T-helper 2 cell treated with Interferon-gamma antibody and Interleukin-4, amounts not matched to agents 100 ng/mL and 5 ng/mL, for 36 hours (primary cell): ENCODE measurements around the gene UBA5. TPM values are rescaled to one million over a fixed set of nuclear protein-coding genes. Genes with fewer than 3 reads are reported as not detected.

Source experiments
- intact Hi-C: fragments of 100-400 bp; cut with micrococcal nuclease; formaldehyde crosslinking; loops from one replicate; pipeline ENCODE4 v1.15.1; 2023
- total RNA-seq: library from RNA; stranded (reverse); gene quantifications from 2 replicates; pipeline ENCODE4 v1.2.3, GENCODE V29; 2022

UBA5 gene
- total RNA-seq, 1 donor from 2014 or later: 38.3 TPM

DNA sequence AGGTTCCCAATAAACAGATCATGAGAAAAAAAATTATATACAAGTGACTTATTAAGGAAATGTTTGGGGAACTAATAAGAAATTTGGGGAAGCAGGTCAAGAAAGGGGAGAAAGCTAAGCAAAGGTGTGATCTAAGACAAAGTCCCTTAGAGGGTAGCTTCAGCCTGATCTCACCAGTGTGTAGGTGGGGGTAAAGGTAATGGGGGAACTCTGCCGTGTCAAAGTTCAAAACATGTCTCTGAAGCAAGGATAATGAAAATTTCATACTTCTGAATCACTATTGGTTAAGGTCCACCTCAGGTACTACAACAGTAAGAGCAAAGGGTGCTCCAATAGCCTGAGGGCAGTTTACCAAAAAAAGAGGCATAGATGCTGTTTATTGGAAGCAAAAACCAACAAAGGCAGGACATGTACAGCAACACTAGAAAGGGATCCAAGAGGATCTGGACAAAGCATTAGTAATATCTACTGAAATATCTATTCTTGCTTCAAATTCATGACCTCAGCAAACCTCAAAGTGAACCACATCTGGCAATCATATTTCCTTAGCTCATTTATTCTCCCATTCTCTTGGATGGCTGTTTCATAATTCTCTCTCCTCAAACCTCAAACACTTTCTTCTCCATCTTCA is 7.4 kb upstream of the UBA5 start:
- intact Hi-C loops: no loop called here

DNA sequence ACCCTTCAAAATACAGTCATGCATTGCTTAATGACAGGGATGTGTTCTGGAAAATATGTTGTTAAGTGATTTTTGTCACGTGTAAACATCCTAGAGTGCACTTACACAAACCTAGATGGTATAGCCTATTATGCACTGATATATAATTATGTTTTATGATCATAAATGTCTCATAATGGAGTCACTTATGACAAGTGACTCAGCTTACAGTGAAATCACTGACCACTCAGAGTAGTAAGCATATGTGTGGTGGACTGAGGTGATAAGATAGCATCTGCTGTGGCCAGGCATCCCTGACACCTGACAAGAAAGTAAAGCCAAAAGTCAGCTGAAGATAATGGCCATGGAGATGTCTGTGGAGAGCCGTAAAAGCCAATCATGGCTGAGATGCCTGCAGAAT is 5.9 kb upstream of the UBA5 start:
- intact Hi-C loops: no loop called here

DNA sequence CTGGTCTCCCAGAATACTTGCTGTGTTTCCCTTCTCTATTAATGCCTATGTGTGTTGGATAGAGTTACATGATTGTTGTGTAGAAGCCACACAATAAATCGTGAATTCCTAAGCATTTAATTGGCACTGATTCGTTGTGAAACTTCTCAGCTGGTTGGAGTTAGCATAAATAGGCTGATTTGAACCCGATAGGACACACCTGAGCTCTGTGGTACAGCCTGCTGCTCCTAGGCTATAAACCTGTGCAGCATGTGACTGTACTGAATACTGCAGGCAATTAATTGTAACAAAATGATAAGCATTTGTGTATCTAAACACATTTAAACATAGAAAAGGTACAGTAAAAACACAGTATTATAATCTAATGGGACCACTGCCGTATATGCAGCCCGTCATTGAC is 5.4 kb upstream of the UBA5 start:
- intact Hi-C loops: no loop called here

DNA sequence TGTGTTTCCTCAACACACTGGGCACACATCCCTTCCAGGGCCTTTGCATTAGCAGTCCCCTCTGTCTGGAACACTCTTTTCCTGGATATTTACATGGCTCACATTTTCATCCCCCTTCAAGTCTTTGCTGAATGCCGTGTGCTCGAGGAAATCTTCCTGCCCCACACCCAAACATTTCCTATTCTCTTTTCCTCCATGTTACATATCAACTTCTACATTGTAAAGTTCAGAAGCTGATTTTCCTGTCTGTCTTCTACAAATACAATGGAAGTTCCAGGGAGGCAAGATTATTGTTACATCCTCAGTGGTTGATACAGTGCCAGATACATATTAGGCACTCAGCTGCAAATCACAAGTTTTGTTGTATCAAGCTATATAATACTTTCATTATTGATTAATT is 4.7 kb upstream of the UBA5 start:
- intact Hi-C loops: no loop called here

DNA sequence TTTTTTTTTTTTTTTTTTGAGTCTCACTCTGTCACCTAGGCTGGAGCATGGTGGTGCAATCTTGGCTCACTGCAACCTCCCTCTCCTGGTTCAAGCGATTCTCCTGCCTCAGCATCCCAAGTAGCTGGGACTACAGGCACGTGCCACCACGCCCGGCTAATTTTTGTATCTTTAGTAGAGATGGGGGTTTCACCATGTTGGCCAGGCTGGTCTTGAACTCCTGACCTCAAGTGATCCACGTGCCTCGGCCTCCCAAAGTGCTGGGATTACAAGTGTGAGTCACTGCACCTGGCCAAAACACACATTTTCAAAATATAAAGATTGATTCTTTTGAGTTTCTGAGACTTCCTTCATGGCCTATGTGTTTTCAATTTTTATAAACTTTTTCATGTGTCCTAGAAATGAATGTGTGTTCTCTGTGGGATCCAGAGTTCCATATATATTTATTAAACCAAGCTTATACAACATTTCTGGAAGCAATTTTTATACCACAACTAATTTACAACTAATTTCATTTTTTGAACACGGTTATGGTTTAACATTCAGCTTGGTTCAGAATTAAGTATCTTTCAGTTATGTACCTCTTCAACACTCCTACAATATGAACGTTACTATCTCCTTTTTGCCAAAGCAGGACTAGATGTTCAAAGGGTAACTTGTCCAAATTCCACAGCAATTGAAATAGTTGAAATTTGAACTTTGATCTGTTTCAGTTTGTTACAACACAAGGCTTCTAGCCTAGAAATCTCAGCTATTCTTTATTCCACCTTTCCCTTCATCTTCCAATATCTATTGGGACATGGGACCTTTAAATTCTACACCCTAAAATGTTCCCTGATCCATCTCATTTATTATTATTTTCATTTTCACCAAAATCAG is 2.0 kb upstream of the UBA5 start:
- intact Hi-C loops: no loop called here

DNA sequence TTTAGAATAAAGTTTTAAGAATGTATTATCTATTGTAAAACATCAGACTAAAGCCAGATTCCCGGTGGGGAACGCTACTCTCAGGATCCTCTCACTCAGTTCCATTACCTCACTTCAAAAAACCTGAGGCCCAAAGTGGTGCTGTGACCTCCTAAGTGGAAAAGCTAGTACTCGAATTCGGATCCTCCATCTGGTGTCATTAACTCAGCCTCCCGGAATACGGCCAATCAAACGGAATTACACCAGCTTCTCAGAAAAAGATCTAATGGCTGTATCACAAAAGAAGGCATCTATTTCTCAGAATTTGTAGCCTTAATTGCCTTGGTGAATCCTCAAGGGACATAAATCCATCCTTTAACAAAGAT is 1.1 kb upstream of the UBA5 start:
- intact Hi-C loops: no loop called here

DNA sequence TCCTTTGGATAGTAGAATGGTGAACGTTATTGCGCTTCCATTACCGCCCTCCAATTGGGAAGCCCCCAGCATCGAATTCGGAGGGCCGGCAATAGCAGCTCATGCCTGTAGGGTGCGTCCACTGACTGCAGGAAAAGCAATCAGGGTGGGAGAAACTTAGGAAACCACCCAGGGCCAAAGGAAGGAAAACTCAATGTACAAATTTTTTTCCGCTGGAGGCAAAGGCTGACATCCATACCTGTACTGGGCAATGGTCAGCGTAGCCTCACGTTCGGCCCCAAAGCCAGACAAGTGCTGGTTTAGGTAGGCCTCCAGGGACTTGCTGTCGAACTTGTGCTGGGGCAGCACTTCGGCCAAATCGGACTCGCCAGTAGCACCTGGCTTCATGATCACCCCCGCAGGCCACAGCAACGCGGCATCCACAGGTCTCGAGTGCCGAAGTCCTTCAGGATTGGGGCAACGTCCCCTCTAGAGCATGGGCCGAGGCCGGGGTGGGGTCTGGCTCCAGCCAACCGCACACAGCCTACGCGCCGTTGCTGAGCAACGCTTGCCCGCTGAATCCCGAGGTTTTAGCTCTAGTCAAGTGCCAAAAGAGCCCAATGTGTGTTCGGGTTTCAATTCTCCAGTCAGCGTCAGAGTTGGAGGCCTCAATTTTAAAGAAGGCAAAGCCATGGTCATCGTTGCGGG is 621 bp upstream of the UBA5 start, which contains the start of gene ACAD11:
Gene ACAD11, minus strand, starts transcription at position 445 of the 687 bp plus-strand sequence. Its CDS starts 58 bp downstream, at position 387.
- intact Hi-C loops: loop anchor here (1.0 to 5.0 kb wide), 4 partner anchors 63 to 914 kb away; partner anchors contain the start of genes CDV3, DNAJC13 and NPHP3

DNA sequence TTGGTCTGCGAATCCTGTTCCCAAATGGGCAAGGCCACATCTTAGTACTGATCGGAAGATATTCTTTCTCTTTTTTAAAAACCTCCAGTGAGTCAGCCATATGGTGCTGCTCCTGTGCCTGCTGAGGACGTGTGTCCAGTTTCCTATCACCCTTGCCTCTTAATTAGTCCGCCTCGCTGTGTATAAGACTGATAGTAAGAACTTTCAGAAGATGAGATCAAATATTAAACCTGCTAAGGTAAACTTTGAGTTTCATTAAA is 612 bp downstream of the UBA5 start:
- intact Hi-C loops: loop anchor here (1.0 to 5.0 kb wide), 4 partner anchors 62 to 913 kb away; partner anchors contain the start of genes CDV3, DNAJC13 and NPHP3

DNA sequence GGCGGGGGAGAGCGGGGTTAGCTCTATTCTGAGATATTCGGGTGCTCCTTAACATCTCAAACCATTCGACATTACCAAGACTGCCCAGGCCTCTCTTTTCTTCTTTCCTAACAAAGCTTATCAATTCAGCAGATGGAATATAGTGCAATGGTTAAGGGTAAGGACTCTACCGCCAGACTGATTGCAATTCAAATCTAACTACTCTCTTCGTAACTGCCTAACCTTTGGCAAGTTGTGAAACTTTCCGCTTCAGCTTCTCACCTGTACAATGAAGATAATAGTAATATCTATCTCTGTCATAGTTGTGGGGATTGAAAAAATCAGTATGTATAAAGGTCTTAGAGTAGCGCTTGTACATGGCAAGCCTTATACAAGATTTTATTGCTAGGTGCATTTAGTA is 972 bp downstream of the UBA5 start:
- intact Hi-C loops: loop anchor here (2.0 to 5.0 kb wide), 2 partner anchors 124 to 244 kb away; partner anchors contain the start of gene DNAJC13

DNA sequence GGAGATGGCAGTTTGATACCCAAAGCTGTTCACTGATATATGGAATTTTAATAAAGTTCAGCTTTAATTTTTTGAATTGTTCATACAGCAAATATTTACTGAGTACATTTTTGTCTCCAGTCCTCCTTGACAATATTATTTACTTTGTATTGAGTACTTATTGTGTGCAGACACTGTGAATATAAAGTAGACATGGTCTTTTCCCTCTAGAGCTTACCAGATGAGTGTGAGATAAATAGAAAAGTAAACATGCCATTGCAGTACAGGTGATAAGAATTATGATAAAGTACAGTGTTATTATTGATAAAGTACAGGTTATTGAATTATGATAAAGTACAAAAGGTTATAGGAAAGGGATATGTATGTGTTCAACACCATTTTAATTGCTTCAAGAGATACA is 2.1 kb downstream of the UBA5 start:
- intact Hi-C loops: loop anchor here (5.0 kb wide), 1 partner anchor 125 kb away; no protein-coding TSS in a partner anchor

DNA sequence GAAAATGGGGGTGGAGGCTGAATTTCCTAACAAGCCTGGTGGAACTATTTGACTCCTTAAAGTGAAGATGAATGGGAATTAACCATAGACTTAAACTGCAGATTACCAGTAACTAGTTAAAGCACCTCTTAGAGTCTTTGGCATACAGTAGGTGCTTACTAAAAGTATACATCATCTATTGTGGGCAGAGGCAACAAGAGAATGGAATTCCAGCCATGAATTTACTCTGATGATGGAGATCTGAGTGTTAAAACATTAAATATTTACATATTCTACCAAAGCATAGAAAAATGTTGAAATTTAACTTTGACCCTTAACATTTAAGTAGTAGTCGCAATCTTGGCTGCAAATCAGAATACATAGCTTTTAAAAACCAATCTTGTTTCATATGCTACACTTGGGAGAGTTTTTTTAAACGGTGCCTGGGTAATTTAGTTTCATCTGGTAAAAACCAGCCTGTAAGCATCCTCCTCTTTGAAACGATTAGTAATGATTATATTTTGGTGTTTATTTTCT is 5.2 kb downstream of the UBA5 start:
- intact Hi-C loops: no loop called here

DNA sequence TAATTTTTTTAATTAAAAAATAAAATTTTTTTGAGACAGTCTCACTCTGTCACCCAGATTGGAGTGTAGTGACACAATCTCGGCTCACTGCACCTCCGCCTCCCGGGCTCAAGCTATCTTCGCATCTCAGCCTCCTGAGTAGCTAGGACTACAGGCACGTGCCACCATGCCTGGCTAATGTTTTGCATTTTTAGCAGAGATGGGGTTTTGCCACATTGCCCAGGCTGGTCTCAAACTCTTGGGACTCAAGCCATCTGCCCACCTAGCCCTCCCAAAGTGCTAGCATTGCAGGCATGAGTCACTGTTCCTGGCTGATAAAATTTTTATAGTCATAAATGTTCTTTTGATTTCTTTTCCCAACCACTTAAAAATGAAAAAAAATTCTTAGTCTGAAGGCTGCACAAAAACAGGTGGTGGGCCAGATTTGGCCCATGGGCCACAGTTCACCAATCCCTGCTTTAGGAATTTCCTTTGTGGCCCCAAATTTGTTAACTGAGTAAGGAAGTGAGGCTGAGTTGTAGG is 9.2 kb downstream of the UBA5 start:
- intact Hi-C loops: no loop called here

DNA sequence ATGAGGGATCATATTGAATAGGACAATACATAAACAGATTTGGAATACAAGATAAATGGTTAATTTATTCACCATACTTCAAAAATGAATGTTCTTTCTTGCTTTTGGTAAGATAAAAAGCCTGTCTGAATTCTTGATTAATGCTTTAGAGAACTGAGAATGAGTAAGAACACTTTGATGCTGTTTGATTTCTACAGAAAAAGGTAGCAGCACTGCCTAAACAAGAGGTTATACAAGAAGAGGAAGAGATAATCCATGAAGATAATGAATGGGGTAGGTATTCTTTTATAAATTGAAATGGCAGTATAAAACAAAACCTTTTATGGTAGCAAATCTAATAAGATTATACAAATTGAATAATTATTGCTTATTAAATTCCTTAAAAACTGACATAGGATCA is 15.3 kb downstream of the UBA5 start:
- intact Hi-C loops: no loop called here

DNA sequence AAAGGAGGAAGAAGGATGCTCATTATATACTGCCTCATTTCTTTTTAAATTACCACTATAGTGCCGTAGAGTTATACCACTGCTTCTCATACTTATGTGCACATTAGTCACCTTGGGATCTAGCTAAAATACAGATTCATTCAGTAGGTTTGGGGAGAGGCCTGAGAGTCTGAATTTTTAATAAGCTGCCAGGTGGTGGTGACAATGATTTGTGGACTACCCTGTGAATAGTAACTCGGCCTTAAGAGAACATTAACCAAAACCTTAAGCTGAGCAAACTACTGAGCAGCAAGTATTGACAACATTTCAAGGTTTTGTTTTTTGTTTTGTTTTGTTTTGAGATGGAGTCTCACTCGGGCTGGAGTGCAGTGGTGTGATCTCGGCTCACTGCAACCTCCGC is 19.8 kb downstream of the UBA5 start:
- intact Hi-C loops: no loop called here

DNA sequence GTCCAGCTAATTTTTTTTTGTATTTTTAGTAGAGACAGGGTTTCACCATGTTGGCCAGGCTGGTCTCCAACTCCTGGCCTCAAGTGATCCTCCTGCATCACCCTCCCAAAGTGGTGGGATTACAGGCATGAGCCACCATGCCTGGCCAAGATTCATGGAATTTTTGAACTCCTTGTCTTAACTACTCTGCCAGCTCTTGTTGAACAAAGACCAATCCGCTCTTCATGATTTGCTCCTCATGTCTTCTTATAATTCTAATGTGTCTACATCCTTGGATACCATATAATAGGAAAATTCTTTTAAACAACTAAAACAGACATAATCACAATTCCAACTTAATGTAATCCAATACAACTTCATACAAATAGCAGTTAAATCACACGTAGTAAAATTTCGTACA is 21.3 kb downstream of the UBA5 start:
- intact Hi-C loops: no loop called here

DNA sequence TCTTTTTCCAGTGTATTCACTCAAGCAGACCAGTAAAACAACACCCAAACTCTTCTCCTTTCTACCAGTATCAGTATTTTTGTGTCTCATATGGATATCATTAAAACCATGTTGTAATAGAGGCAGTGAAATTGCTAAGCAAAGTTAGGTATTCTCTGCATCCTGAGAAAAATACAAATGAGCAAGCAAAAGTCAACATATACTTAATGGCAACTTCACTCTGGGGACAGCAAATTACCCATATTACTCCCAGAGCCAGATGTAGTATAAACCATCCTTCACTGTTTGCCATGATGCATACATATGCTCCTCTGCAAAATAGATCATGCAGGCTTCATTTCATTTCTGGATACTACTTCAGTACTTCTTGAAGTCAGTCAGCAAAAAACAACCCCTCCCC is 22.1 kb downstream of the UBA5 start:
- intact Hi-C loops: no loop called here

DNA sequence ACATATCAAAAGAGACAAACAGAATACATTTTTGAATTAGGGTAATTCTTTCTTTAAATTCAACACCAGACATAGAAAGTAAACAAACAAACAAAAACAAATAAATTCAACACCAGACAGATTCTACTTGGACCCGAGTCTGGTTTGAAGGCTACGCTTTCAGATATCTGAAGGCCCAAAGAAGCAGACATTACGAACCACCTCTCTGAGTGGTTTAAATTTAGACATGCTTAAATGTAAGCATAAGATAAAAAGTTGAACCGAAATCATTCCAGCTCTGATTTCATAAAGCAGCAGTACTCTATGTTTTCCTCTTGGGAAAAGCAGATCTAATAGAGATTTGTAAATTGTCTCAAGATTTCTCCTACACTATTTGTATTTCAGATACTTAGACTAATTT is 29.9 kb downstream of the UBA5 start:
- intact Hi-C loops: no loop called here

DNA sequence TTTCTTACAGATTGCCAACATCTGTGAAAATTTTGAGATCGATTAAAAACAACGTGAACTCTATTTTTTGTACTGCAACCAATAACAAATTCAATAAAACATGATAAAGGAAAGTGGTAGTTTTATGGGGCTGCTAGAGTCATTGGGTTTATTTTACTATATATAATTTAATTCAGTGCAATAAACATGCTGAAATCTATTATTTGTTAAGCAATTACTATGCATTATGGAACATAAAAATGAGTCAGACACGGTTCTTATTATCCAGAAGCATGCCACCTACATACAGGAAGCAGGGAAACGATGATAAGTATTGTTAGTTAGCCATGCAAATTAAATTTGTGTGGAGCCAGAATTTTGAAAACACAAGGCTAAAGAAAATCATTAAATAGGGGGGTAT is 34.9 kb downstream of the UBA5 start:
- intact Hi-C loops: no loop called here

DNA sequence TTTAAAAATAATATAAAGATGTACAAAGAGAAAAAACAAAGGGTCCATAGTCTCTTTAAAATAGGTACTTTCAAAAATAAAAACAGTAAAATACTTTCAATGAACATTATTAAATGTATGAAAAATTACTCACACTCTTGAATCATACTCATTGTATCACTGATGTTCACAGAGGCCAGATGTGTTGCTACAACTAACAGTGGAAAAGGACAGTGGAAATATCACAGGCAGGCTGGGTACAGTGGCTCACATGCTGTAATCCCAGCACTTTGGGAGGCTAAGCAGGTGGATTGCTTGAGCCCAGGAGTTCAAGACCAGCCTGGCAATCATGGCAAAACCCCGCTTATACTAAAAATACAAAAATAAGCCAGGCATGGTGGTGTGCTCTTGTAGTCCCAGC is 35.3 kb downstream of the UBA5 start:
- intact Hi-C loops: no loop called here

DNA sequence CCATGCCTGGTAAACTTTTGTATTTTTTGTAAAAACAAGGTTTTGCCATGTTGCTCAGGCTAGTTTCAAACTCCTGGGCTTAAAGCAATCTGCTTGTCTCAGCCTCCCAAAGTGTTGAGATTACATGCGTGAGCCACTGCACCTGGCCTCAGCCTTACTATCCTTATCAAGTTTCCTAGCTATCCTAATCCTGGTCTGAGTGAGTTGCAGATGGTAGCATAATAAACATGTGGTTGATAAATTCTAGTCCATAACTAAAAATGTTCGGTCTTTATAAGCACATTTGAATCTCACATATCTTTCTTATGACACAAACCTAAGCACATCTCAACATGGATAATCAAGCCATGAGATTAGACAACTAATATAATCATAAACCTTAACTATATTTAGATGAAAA is 43.6 kb downstream of the UBA5 start:
- intact Hi-C loops: no loop called here

DNA sequence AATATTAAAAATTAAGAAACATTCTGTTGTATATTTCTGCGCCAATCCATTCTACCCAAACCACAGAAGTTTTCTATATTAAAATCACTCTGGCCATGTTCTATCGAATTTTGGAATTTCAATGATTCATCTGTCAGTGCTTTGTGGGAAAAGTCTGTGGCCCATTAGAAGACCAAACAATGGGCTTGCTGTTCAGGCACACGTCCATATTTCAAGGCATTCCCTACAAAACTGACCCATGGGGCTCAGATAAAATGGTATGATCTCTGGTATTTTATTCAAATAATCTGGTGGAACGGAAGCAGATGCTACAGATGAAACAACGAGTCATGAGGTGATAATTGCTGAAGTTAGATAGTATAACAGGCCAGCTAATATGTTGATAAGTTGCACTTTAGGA is 49.6 kb downstream of the UBA5 start:
- intact Hi-C loops: no loop called here

DNA sequence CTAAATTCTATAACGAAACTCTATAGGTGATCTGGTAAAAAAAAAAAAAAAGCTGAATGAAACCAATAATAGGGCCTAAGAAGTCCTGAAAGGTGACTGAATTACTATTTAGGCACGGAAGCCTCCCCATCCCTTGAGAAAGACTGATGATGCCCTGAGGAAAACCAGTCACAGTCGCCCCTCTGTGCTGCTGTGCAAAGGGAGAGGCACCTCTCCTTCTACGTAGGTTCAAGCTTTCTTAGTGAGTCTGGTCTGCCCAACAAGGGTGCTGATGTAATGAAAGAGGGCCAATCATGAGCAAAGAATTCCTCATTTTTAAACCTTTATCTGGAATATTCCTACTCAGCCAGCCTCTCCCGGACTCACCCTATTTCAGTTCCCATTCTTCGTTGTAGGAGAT is 50.2 kb downstream of the UBA5 start:
- intact Hi-C loops: no loop called here
